K562 (cell line): ENCODE results near the gene LRRC3. TPM values are rescaled to one million over a fixed set of nuclear protein-coding genes. Genes with fewer than 3 reads are reported as not detected.

ENCODE experiments used
- ATAC-seq: fragments of 200-7000 bp; cut with Tn5 transposase; 3 replicates; pipeline ENCODE4 v1.9.1; 2020; ENCODE audit warnings: moderate library complexity
- BruUV-seq: library from RNA; stranded (reverse); fragments of 400-500 nt; replicated peaks from 2 replicates; lab custom pipeline; 2021; lab: Mats Ljungman, UMichigan
- CTCF ChIA-PET: fragments of 300-600 bp; formaldehyde crosslinking; extraction: SDS; loops from one replicate; lab custom pipeline; 2021; ENCODE audit warnings: low intra/inter-chr PET ratio; lab: Yijun Ruan, JAX
- POLR2A ChIA-PET: fragments of 300-600, 350-650 bp; sonication (Branson Sonifier 250); formaldehyde crosslinking; extraction: SDS; loops from one replicate; lab custom pipeline; 2021; ENCODE audit warnings: antibody characterized with exemption, inconsistent platforms; lab: Yijun Ruan, JAX
- DNase-seq, 4 experiments: peaks; one replicate each; pipeline versions ENCODE4 v3.0.0 to v3.0.0-alpha.2; 2011 to 2018; ENCODE audit warnings: low spot score in 3 of 4, mixed read lengths in 3 of 4; ENCODE audit errors: extremely low read depth in 1 of 4
- FAIRE-seq: peaks from 2 replicates; lab custom pipeline; 2011; peaks lifted over from hg19 to GRCh38; lab: Jason Lieb, UNC
- H2AFZ ChIP-seq: 2 replicates; pipeline ENCODE4 v1.6.0; 2011; ENCODE audit warnings: low read depth, low read length, control low read depth, inconsistent platforms
- H3K27ac ChIP-seq: fragments of 200-600 bp; 3 replicates; pipeline ENCODE4 v1.8.0; 2011; ENCODE audit warnings: low read depth, mild to moderate bottlenecking, control low read depth, inconsistent platforms, low read length, moderate library complexity, mixed read lengths; ENCODE audit errors: extremely low read depth
- H3K27me3 ChIP-seq, 2 experiments: fragments of 300-600 bp in 1 of 2; 2 replicates in 1 of 2; 3 replicates in 1 of 2; pipeline versions ENCODE4 v1.6.0 to v1.8.0; 2011; ENCODE audit warnings: inconsistent platforms in 2 of 2, low read length in 2 of 2, mild to moderate bottlenecking in 1 of 2, mixed read lengths in 1 of 2, moderate library complexity in 1 of 2; ENCODE audit not compliant: control insufficient read depth in 2 of 2, insufficient read depth in 2 of 2
- H3K36me3 ChIP-seq: fragments of 300-600 bp; 3 replicates; pipeline ENCODE4 v1.8.0; 2011; ENCODE audit warnings: mild to moderate bottlenecking, low read length, inconsistent platforms; ENCODE audit not compliant: control insufficient read depth, insufficient read depth
- H3K4me1 ChIP-seq, 2 experiments: fragments of 200-600 bp in 1 of 2; replicated peaks in 1 of 2; 2 replicates in 1 of 2; 3 replicates in 1 of 2; pipeline versions ENCODE4 v1.5.1 to v1.8.0; 2011; ENCODE audit warnings: inconsistent platforms in 2 of 2, low read length in 2 of 2, mild to moderate bottlenecking in 1 of 2, mixed read lengths in 1 of 2, moderate library complexity in 1 of 2; ENCODE audit not compliant: control insufficient read depth in 2 of 2, insufficient read depth in 2 of 2
- H3K4me2 ChIP-seq: 2 replicates; pipeline ENCODE4 v1.6.1; 2011; ENCODE audit warnings: low read length, control low read depth, inconsistent platforms, mixed read lengths; ENCODE audit not compliant: insufficient read depth
- H3K4me3 ChIP-seq: fragments of 200-600 bp; sonication (generic), shearing (Covaris generic); 2 replicates; pipeline ENCODE4 v1.5.1; 2016; ENCODE audit warnings: control low read depth, inconsistent platforms
- H3K79me2 ChIP-seq: fragments of 200-600 bp; 3 replicates; pipeline ENCODE4 v1.8.0; 2011; ENCODE audit warnings: low read length, inconsistent platforms; ENCODE audit not compliant: control insufficient read depth, insufficient read depth
- H3K9ac ChIP-seq, 2 experiments: 2 replicates each; pipeline versions ENCODE4 v1.6.0 to v1.6.1; 2011; ENCODE audit warnings: low read depth in 2 of 2, low read length in 2 of 2, control low read depth in 1 of 2, inconsistent platforms in 1 of 2, mild to moderate bottlenecking in 1 of 2, mixed read lengths in 1 of 2; ENCODE audit not compliant: insufficient read depth in 1 of 2
- H3K9me1 ChIP-seq: one replicate; pipeline ENCODE4 v1.6.0; 2011; ENCODE audit warnings: inconsistent platforms, mild to moderate bottlenecking, low read length, moderate library complexity; ENCODE audit not compliant: control insufficient read depth, insufficient read depth
- H3K9me3 ChIP-seq: replicated peaks from 2 replicates; pipeline ENCODE4 v1.5.1; 2011; ENCODE audit warnings: low read depth, low read length, inconsistent platforms; ENCODE audit not compliant: control insufficient read depth, insufficient read depth
- H4K20me1 ChIP-seq: replicated peaks from 2 replicates; pipeline ENCODE4 v1.6.1; 2011; ENCODE audit warnings: low read length, inconsistent platforms, mixed read lengths; ENCODE audit not compliant: control insufficient read depth, insufficient read depth
- ATF4 ChIP-seq: fragments of 450-650 bp; formaldehyde crosslinking; IDR thresholded peaks from 2 replicates; pipeline ENCODE4 v1.4.0; 2022; ENCODE audit warnings: mild to moderate bottlenecking, moderate library complexity
- BRF2 ChIP-seq: IDR thresholded peaks from 3 replicates; pipeline ENCODE4 v1.6.1; 2011; ENCODE audit warnings: borderline replicate concordance, mild to moderate bottlenecking; ENCODE audit not compliant: insufficient read length, insufficient read depth
- CLOCK ChIP-seq: fragments of 250-450 bp; sonication (Bioruptor Pico); IDR thresholded peaks from 2 replicates; pipeline ENCODE4 v1.4.0; 2020; ENCODE audit warnings: mild to moderate bottlenecking, moderate library complexity, borderline replicate concordance
- DNMT1 ChIP-seq: fragments of 450-650 bp; IDR thresholded peaks from 2 replicates; pipeline ENCODE4 v1.6.1; 2016; ENCODE audit warnings: antibody characterized with exemption, mild to moderate bottlenecking
- MBD2 ChIP-seq: sonication (generic); IDR thresholded peaks from 2 replicates; pipeline ENCODE4 v1.6.1; 2016; ENCODE audit warnings: low read depth, borderline replicate concordance
- NFATC3 ChIP-seq: fragments of 450-650 bp; IDR thresholded peaks from 2 replicates; pipeline ENCODE4 v1.6.1; 2017; ENCODE audit warnings: mild to moderate bottlenecking
- NFYB ChIP-seq: IDR thresholded peaks from 2 replicates; pipeline ENCODE4 v1.6.1; 2011; ENCODE audit warnings: mild to moderate bottlenecking, moderate library complexity; ENCODE audit not compliant: insufficient read length; ENCODE audit errors: extremely low read depth
- POU5F1 ChIP-seq: fragments of 150-350 bp; IDR thresholded peaks from 2 replicates; pipeline ENCODE4 v1.6.1; 2014; ENCODE audit warnings: borderline replicate concordance, low read length, low read depth, mild to moderate bottlenecking; ENCODE audit not compliant: partially characterized antibody
- RBM25 ChIP-seq: fragments of 200-400 bp; formaldehyde crosslinking; IDR thresholded peaks from 2 replicates; pipeline ENCODE4 v1.6.1; 2018; ENCODE audit warnings: low read length, low read depth, moderate library complexity; ENCODE audit not compliant: severe bottlenecking
- SLC30A9 ChIP-seq: fragments of 250-450 bp; sonication (Bioruptor Pico); IDR thresholded peaks from 2 replicates; pipeline ENCODE4 v1.8.0; 2022; ENCODE audit warnings: mild to moderate bottlenecking, moderate library complexity
- SMAD4 ChIP-seq: fragments of 250-450 bp; sonication (Bioruptor Pico); conservative IDR thresholded peaks from 2 replicates; pipeline ENCODE4 v1.8.0; 2021; ENCODE audit warnings: inconsistent platforms, mild to moderate bottlenecking, moderate library complexity
- SRF ChIP-seq, 2 experiments: fragments of 250-450, 450-650 bp in 1 of 2; sonication (Bioruptor Pico) in 1 of 2; sonication (generic) in 1 of 2; formaldehyde crosslinking; IDR thresholded peaks; 2 replicates each; pipeline versions ENCODE4 v1.5.0 to v1.5.1; 2020 to 2022; ENCODE audit warnings: mild to moderate bottlenecking in 1 of 2, missing genetic modification reagents in 1 of 2
- ZNF23 ChIP-seq: fragments of 250-450 bp; sonication (Bioruptor Pico); IDR thresholded peaks from 2 replicates; pipeline ENCODE4 v1.4.0; 2020; ENCODE audit warnings: mild to moderate bottlenecking
- WGBS: fragments of 100-300 bp; shearing (Covaris generic); methylation state at CpG from one replicate; pipeline ENCODE4 v1.1.6; 2016; ENCODE audit warnings: low coverage, mixed read lengths; ENCODE audit not compliant: insufficient coverage; ENCODE audit errors: missing lambda C conversion rate; 5-methylcytosine and 5-hydroxymethylcytosine counted together
- in situ Hi-C: fragments of 300-500 bp; cut with MboI; formaldehyde crosslinking; loops from 4 replicates; pipeline ENCODE4 v1.15.0; 2018; ENCODE audit warnings: inconsistent platforms, mixed read lengths
- intact Hi-C: fragments of 100-400 bp; cut with micrococcal nuclease; formaldehyde crosslinking; loops from 2 replicates; pipeline ENCODE4 v1.14.2; 2022
- polyA plus RNA-seq, 8 experiments: library from polyadenylated mRNA; depleted of rRNA in 4 of 8; stranded (reverse) in 5 of 8; unstranded in 3 of 8; fragments of >200 nt; fragmentation: Nextera tagmentation in 2 of 8; fragmentation: Illumina TruSeq in 1 of 8; extraction: Ambion mirVana in 2 of 8; extraction: Trizol in 1 of 8; gene quantifications; 2 replicates each; pipeline versions ENCODE4 v1.2.1 to v1.2.3, GENCODE V29; 2011 to 2014; ENCODE audit warnings: inconsistent platforms in 1 of 8, missing spikeins in 1 of 8
- total RNA-seq, 7 experiments: library from RNA; depleted of rRNA in 6 of 7; stranded (reverse); fragments of >200 nt in 6 of 7; fragmentation: Illumina TruSeq in 2 of 7; extraction: Trizol in 2 of 7; gene quantifications; 2 replicates each; pipeline versions ENCODE4 v1.2.1 to v1.2.3, GENCODE V29; 2011 to 2021; ENCODE audit warnings: low replicate concordance in 1 of 7
- TF ChIP-seq, protein P1 (sequence below): sonication (generic); formaldehyde crosslinking; IDR thresholded peaks from 2 replicates; pipeline ENCODE4 v1.8.0; 2023; ENCODE audit warnings: mild to moderate bottlenecking, missing genetic modification reagents

The LRRC3 gene
- total and polyA plus RNA-seq, 9 of the 15 experiments (the other 6 are each of a cell fraction or from before 2014, with no cell fraction given), result 0.04 TPM; not detected in 7

- WGBS, result 24% methylated on average over 15 of the region's 15 CpGs
These were observed 47.1 kb upstream of the LRRC3 start for GRCh38 chr21:44408226-44408625.

More at GRCh38 chr21:44408226-44408625, 47.1 kb upstream of the LRRC3 start:
- H4K20me1 ChIP-seq, result no peaks in the 10 kb centered on the region
- peaks cover 13% of the 10 kb centered on the region; the same call in 1 of the 2 replicates for H3K9me3 ChIP-seq
- in situ Hi-C loops, result no loop called here
- no peaks in the 10 kb centered on the region for H3K79me2 ChIP-seq
- intact Hi-C loops, result no loop called here
- no TSS peak for BruUV-seq
- TF ChIP-seq RBM25 (no peak), ATF4 (no peak), SMAD4 (CRISPR knock-in tag) (no peak), SLC30A9 (CRISPR knock-in tag) (no peak), NFATC3 (no peak), ZNF23 (CRISPR knock-in tag) (no peak), NFYB (no peak), BRF2 (no peak), MBD2 (no peak), POU5F1 (no peak), CLOCK (CRISPR knock-in tag) (no peak), SRF (CRISPR knock-in tag; IDR thresholded peaks at IDR 0.05) (no peak), DNMT1 (no peak)
- TF ChIP-seq, protein P1, sequence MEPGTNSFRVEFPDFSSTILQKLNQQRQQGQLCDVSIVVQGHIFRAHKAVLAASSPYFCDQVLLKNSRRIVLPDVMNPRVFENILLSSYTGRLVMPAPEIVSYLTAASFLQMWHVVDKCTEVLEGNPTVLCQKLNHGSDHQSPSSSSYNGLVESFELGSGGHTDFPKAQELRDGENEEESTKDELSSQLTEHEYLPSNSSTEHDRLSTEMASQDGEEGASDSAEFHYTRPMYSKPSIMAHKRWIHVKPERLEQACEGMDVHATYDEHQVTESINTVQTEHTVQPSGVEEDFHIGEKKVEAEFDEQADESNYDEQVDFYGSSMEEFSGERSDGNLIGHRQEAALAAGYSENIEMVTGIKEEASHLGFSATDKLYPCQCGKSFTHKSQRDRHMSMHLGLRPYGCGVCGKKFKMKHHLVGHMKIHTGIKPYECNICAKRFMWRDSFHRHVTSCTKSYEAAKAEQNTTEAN (CRISPR knock-in tag), result no peak
- no peak overlapping the region for H3K4me3 ChIP-seq
- H3K4me1 ChIP-seq, result peaks cover 0 to 3% of the 10 kb centered on the region in 2 experiments; a peak in 2 of 5 replicates
- no peak overlapping the region for H3K4me2 ChIP-seq
- FAIRE-seq (no peak), DNase-seq (no peak), ATAC-seq (no peak)
- H3K27ac ChIP-seq, result no peak overlapping the region
- no peak overlapping the region for H2AFZ ChIP-seq
- H3K27me3 ChIP-seq, result no peaks in the 10 kb centered on the region
- no peak overlapping the region for H3K9ac ChIP-seq
- ChIA-PET POLR2A (no interaction called here), CTCF (interaction anchor here (0.7 kb wide), 1 partner anchor 42 kb away, joined by 3 read pairs; no protein-coding TSS in a partner anchor)
- no peaks in the 10 kb centered on the region for H3K9me1 ChIP-seq
- H3K36me3 ChIP-seq, result no peaks in the 10 kb centered on the region
